ENCODE results near the gene REG4.

The REG4 gene

DNA sequence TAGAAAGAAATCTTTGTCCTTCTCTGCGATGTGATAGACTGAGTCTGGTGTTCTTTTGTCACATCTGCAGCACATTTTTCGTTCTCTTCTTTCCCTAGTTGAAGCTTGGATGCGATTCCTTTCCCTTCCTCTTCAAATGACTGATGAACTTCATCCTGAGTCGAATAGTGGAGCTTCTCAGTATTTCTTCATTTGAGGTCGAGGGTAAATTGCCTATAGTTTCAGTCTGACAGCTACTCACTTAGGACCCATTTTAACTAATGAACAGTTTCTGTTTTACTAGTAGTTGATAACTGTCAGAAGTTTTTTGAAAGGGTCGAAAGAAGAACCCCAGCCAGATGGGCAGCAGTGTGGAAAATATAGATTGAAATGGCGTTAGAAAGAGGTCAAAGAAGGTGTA lies 4.7 kb upstream of the REG4 start:
- H3K27me3 ChIP-seq (ENCODE audit: insufficient read depth, low read length, poor library complexity) = no peaks in the 10 kb centered on the region
- 100% methylated on average over 1 of the region's 7 CpGs for WGBS (ENCODE audit: extremely low coverage, insufficient coverage, low lambda C conversion rate)
- no peak overlapping the region for H3K27ac ChIP-seq (ENCODE audit: low read depth, low read length)
- H3K4me2 ChIP-seq (ENCODE audit: low read length) = no peak overlapping the region
- no peaks in the 10 kb centered on the region for H3K4me1 ChIP-seq (ENCODE audit: control insufficient read depth, low read depth, low read length)
- no peaks in the 10 kb centered on the region for H3K79me1 ChIP-seq (ENCODE audit: low read length)
- no peak overlapping the region for H2BK5ac ChIP-seq (ENCODE audit: low read length)
- H3K36me3 ChIP-seq (ENCODE audit: control insufficient read depth, insufficient read depth, low read length) = no peaks in the 10 kb centered on the region
- H2AK5ac ChIP-seq (ENCODE audit: low read length) = no peak overlapping the region
- no peak overlapping the region for H3K56ac ChIP-seq (ENCODE audit: low read length)
- no peak overlapping the region for H4K5ac ChIP-seq (ENCODE audit: low read length)
- H3K4ac ChIP-seq (ENCODE audit: low read depth, low read length) = no peak overlapping the region
- no peaks in the 10 kb centered on the region for H3K79me2 ChIP-seq (ENCODE audit: control insufficient read depth, insufficient read depth, low read length)
- no peak overlapping the region for H3K4me3 ChIP-seq (ENCODE audit: low read length)
- H3K18ac ChIP-seq (ENCODE audit: low read length) = no peak overlapping the region
- no peak overlapping the region for H4K8ac ChIP-seq (ENCODE audit: low read depth, low read length)
- no peak overlapping the region for H3K23ac ChIP-seq (ENCODE audit: low read length)
- H2BK15ac ChIP-seq (replicated peaks; ENCODE audit: low read depth) = no peak overlapping the region
- DNase-seq = no peak
- H2BK120ac ChIP-seq (ENCODE audit: low read depth, low read length) = no peak overlapping the region
- no peak overlapping the region for H3K9ac ChIP-seq (ENCODE audit: low read length)

DNA sequence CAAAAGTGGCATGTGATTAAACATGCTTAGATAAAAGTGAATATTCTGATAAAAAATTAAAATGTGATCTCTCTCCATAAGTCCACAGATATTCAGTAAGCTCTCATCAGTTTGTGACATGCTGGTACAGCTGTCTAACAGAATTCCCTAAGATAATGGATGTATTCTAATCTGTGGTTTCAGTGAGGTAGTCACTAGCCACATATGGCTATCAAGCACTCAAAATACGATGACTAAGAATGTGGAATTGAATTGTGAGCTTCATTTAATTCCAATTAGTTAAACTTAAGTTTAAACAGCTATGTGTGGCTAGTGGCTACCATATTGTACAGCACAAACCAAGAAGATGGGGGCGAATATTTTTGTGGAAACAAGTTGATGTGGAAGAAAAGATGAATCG lies 4.1 kb upstream of the REG4 start:
- no peaks in the 10 kb centered on the region for H3K79me2 ChIP-seq (ENCODE audit: control insufficient read depth, insufficient read depth, low read length)
- no peak overlapping the region for H2BK120ac ChIP-seq (ENCODE audit: low read depth, low read length)
- no peak for DNase-seq
- no peak overlapping the region for H3K4me3 ChIP-seq (ENCODE audit: low read length)
- no peak overlapping the region for H3K56ac ChIP-seq (ENCODE audit: low read length)
- no peaks in the 10 kb centered on the region for H3K27me3 ChIP-seq (ENCODE audit: insufficient read depth, low read length, poor library complexity)
- no peak overlapping the region for H3K18ac ChIP-seq (ENCODE audit: low read length)
- H3K79me1 ChIP-seq (ENCODE audit: low read length) = no peaks in the 10 kb centered on the region
- no peaks in the 10 kb centered on the region for H3K36me3 ChIP-seq (ENCODE audit: control insufficient read depth, insufficient read depth, low read length)
- no peak overlapping the region for H2AK5ac ChIP-seq (ENCODE audit: low read length)
- WGBS (ENCODE audit: extremely low coverage, insufficient coverage, low lambda C conversion rate) = no CpG with 5 or more reads among the region's 3 CpGs
- H3K23ac ChIP-seq (ENCODE audit: low read length) = no peak overlapping the region
- no peak overlapping the region for H3K4me2 ChIP-seq (ENCODE audit: low read length)
- no peak overlapping the region for H2BK15ac ChIP-seq (replicated peaks; ENCODE audit: low read depth)
- no peak overlapping the region for H3K27ac ChIP-seq (ENCODE audit: low read depth, low read length)
- H4K8ac ChIP-seq (ENCODE audit: low read depth, low read length) = no peak overlapping the region
- no peak overlapping the region for H3K4ac ChIP-seq (ENCODE audit: low read depth, low read length)
- no peak overlapping the region for H2BK5ac ChIP-seq (ENCODE audit: low read length)
- H3K4me1 ChIP-seq (ENCODE audit: control insufficient read depth, low read depth, low read length) = no peaks in the 10 kb centered on the region
- H4K5ac ChIP-seq (ENCODE audit: low read length) = no peak overlapping the region
- H3K9ac ChIP-seq (ENCODE audit: low read length) = no peak overlapping the region

DNA sequence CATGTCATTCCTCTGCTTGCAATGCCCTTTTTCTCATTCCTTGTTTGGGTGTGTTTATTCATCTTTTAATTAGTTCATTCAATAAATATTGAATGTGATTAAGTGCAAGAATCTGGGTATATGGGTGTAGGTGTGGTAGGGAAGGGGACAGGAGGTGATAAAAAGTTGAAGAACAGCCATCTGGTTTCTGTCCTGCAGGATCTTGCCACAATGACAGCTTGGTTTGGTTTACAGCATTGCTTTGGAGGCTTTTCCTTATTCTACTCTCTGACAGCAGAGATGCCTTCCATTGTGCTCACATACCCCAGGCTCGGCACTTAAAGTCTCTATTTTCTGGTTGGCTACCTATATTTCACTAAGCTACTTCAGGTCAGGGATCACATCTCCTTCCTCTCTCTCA lies 3.0 kb upstream of the REG4 start:
- no peak overlapping the region for H3K56ac ChIP-seq (ENCODE audit: low read length)
- H2AK5ac ChIP-seq (ENCODE audit: low read length) = no peak overlapping the region
- H3K4me2 ChIP-seq (ENCODE audit: low read length) = no peak overlapping the region
- H3K36me3 ChIP-seq (ENCODE audit: control insufficient read depth, insufficient read depth, low read length) = no peaks in the 10 kb centered on the region
- H3K79me1 ChIP-seq (ENCODE audit: low read length) = no peaks in the 10 kb centered on the region
- H3K4me1 ChIP-seq (ENCODE audit: control insufficient read depth, low read depth, low read length) = no peaks in the 10 kb centered on the region
- H3K4ac ChIP-seq (ENCODE audit: low read depth, low read length) = no peak overlapping the region
- H3K18ac ChIP-seq (ENCODE audit: low read length) = no peak overlapping the region
- no peak overlapping the region for H2BK5ac ChIP-seq (ENCODE audit: low read length)
- H3K27ac ChIP-seq (ENCODE audit: low read depth, low read length) = no peak overlapping the region
- H3K4me3 ChIP-seq (ENCODE audit: low read length) = no peak overlapping the region
- H3K27me3 ChIP-seq (ENCODE audit: insufficient read depth, low read length, poor library complexity) = no peaks in the 10 kb centered on the region
- no peak overlapping the region for H2BK120ac ChIP-seq (ENCODE audit: low read depth, low read length)
- H3K23ac ChIP-seq (ENCODE audit: low read length) = no peak overlapping the region
- no peaks in the 10 kb centered on the region for H3K79me2 ChIP-seq (ENCODE audit: control insufficient read depth, insufficient read depth, low read length)
- H3K9ac ChIP-seq (ENCODE audit: low read length) = no peak overlapping the region
- H2BK15ac ChIP-seq (replicated peaks; ENCODE audit: low read depth) = no peak overlapping the region
- no peak overlapping the region for H4K5ac ChIP-seq (ENCODE audit: low read length)
- WGBS (ENCODE audit: extremely low coverage, insufficient coverage, low lambda C conversion rate) = no CpG with 5 or more reads among the region's 1 CpG
- H4K8ac ChIP-seq (ENCODE audit: low read depth, low read length) = no peak overlapping the region
- no peak for DNase-seq

DNA sequence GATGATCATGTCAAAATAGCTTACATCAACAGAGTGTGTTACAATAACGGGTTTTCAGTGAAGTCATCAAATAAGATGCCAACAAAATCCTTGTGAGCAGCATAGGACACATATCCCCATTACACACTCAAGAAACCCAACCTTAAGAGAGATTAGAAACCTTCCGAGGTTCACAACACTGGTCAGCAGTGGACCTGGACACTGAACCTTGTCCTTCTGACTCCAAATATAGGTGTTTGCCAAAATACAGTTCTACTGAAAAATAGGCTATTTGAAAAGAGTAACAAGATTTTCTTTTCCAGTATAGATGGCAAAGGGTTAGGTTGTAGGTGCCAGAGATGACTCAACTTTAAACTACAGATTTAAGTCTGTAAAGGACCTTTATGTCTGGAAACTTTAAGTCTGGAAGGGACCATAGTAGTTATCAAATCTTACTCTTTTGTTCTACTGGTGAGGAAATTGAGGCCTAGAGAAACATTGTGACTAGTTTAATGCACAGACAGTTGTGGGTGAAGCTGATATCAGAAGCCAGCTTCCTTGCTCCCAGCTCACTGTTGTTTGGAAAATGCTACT lies 811 bp upstream of the REG4 start:
- Histone ChIP-seq H3K79me2 (ENCODE audit: control insufficient read depth, insufficient read depth, low read length) (no peaks in the 10 kb centered on the region), H3K4me3 (ENCODE audit: low read length) (no peak overlapping the region), H3K36me3 (ENCODE audit: control insufficient read depth, insufficient read depth, low read length) (no peaks in the 10 kb centered on the region), H3K4me1 (ENCODE audit: control insufficient read depth, low read depth, low read length) (no peaks in the 10 kb centered on the region), H3K4ac (ENCODE audit: low read depth, low read length) (no peak overlapping the region), H2BK15ac (replicated peaks; ENCODE audit: low read depth) (no peak overlapping the region), H3K27ac (ENCODE audit: low read depth, low read length) (no peak overlapping the region), H2BK5ac (ENCODE audit: low read length) (no peak overlapping the region), H3K56ac (ENCODE audit: low read length) (no peak overlapping the region), H3K18ac (ENCODE audit: low read length) (no peak overlapping the region), H3K9ac (ENCODE audit: low read length) (no peak overlapping the region), H3K27me3 (ENCODE audit: insufficient read depth, low read length, poor library complexity) (no peaks in the 10 kb centered on the region), H3K4me2 (ENCODE audit: low read length) (no peak overlapping the region), H3K79me1 (ENCODE audit: low read length) (no peaks in the 10 kb centered on the region), H2BK120ac (ENCODE audit: low read depth, low read length) (no peak overlapping the region), H3K23ac (ENCODE audit: low read length) (no peak overlapping the region), H2AK5ac (ENCODE audit: low read length) (no peak overlapping the region), H4K8ac (ENCODE audit: low read depth, low read length) (no peak overlapping the region), H4K5ac (ENCODE audit: low read length) (no peak overlapping the region)
- WGBS (ENCODE audit: extremely low coverage, insufficient coverage, low lambda C conversion rate) = no CpG with 5 or more reads among the region's 2 CpGs
- DNase-seq = no peak

DNA sequence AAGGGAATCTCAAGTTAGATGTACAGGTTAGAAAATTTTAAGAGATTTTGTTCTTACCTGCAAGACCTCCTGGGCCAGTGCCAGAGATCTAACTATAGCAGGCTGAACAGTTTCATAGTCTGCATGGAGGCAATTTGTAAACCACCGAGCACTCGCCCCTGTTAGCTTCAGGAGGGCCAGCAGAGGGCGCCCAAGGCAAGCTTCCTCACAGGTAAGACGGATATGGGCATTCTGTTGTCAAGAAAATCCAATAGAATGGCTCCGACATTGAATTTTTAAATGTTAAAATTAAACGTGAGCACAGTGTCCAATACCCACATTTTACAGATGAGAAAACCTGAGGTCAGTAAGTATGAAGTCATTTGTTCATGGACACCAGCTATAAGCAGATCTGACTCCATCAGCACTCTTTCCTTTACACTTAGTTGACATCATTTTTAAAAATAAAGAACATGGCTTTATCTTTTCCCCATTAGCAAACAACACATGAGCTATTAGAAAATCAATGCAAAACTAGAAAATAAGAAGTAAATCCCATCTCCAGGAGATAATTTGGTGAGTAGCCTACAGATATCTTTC lies 2.2 kb downstream of the REG4 start:
- Histone ChIP-seq H3K36me3 (ENCODE audit: control insufficient read depth, insufficient read depth, low read length) (no peaks in the 10 kb centered on the region), H3K18ac (ENCODE audit: low read length) (no peak overlapping the region), H3K4me2 (ENCODE audit: low read length) (no peak overlapping the region), H3K79me2 (ENCODE audit: control insufficient read depth, insufficient read depth, low read length) (no peaks in the 10 kb centered on the region), H3K23ac (ENCODE audit: low read length) (no peak overlapping the region), H3K9ac (ENCODE audit: low read length) (no peak overlapping the region), H2BK15ac (replicated peaks; ENCODE audit: low read depth) (no peak overlapping the region), H3K27me3 (ENCODE audit: insufficient read depth, low read length, poor library complexity) (no peaks in the 10 kb centered on the region), H2BK120ac (ENCODE audit: low read depth, low read length) (no peak overlapping the region), H3K4ac (ENCODE audit: low read depth, low read length) (no peak overlapping the region), H2AK5ac (ENCODE audit: low read length) (no peak overlapping the region), H3K4me1 (ENCODE audit: control insufficient read depth, low read depth, low read length) (no peaks in the 10 kb centered on the region), H3K56ac (ENCODE audit: low read length) (no peak overlapping the region), H3K4me3 (ENCODE audit: low read length) (no peak overlapping the region), H4K8ac (ENCODE audit: low read depth, low read length) (no peak overlapping the region), H3K27ac (ENCODE audit: low read depth, low read length) (no peak overlapping the region), H4K5ac (ENCODE audit: low read length) (no peak overlapping the region), H3K79me1 (ENCODE audit: low read length) (no peaks in the 10 kb centered on the region), H2BK5ac (ENCODE audit: low read length) (no peak overlapping the region)
- WGBS (ENCODE audit: extremely low coverage, insufficient coverage, low lambda C conversion rate) = no CpG with 5 or more reads among the region's 6 CpGs
- DNase-seq = peak; percentile 75

DNA sequence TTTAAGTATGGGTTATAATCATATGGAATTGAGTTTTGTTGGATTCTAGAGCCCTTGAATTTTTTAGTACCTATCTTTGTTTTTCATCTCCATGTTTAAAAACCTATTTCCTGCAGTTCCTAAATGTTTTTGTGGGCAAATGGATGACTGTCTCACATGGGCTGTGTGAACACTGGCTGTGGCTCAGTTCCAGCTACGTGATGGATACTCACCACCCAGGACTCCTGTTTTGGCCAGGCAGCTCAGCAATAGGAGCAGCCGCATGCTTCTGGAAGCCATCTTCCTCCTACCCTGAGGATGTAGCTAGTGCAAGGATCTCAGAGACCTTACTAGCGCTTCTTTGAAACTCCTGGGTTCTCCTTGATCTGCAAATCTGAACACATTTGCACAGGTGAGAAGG lies 2.8 kb downstream of the REG4 start:
- H3K56ac ChIP-seq (ENCODE audit: low read length) = no peak overlapping the region
- no peak overlapping the region for H3K4me2 ChIP-seq (ENCODE audit: low read length)
- H2AK5ac ChIP-seq (ENCODE audit: low read length) = no peak overlapping the region
- no peak overlapping the region for H3K23ac ChIP-seq (ENCODE audit: low read length)
- DNase-seq = no peak
- no peak overlapping the region for H2BK120ac ChIP-seq (ENCODE audit: low read depth, low read length)
- no peaks in the 10 kb centered on the region for H3K4me1 ChIP-seq (ENCODE audit: control insufficient read depth, low read depth, low read length)
- no peak overlapping the region for H3K9ac ChIP-seq (ENCODE audit: low read length)
- no peaks in the 10 kb centered on the region for H3K27me3 ChIP-seq (ENCODE audit: insufficient read depth, low read length, poor library complexity)
- no peaks in the 10 kb centered on the region for H3K36me3 ChIP-seq (ENCODE audit: control insufficient read depth, insufficient read depth, low read length)
- H4K5ac ChIP-seq (ENCODE audit: low read length) = no peak overlapping the region
- no peaks in the 10 kb centered on the region for H3K79me2 ChIP-seq (ENCODE audit: control insufficient read depth, insufficient read depth, low read length)
- no peak overlapping the region for H4K8ac ChIP-seq (ENCODE audit: low read depth, low read length)
- WGBS (ENCODE audit: extremely low coverage, insufficient coverage, low lambda C conversion rate) = no CpG with 5 or more reads among the region's 3 CpGs
- no peak overlapping the region for H3K4ac ChIP-seq (ENCODE audit: low read depth, low read length)
- no peak overlapping the region for H3K4me3 ChIP-seq (ENCODE audit: low read length)
- no peak overlapping the region for H2BK15ac ChIP-seq (replicated peaks; ENCODE audit: low read depth)
- H3K79me1 ChIP-seq (ENCODE audit: low read length) = no peaks in the 10 kb centered on the region
- no peak overlapping the region for H3K18ac ChIP-seq (ENCODE audit: low read length)
- H3K27ac ChIP-seq (ENCODE audit: low read depth, low read length) = no peak overlapping the region
- no peak overlapping the region for H2BK5ac ChIP-seq (ENCODE audit: low read length)
